HG03558 (cell line): ENCODE measurements around the gene KCNJ10.

Source experiments
- ATAC-seq: cut with Tn5 transposase; IDR thresholded peaks from one replicate; pipeline ENCODE4 v1.9.1; 2021; ENCODE audit warnings: moderate number of reproducible peaks; ENCODE audit not compliant: unreplicated experiment; ENCODE audit errors: extremely low read depth

The KCNJ10 gene

DNA sequence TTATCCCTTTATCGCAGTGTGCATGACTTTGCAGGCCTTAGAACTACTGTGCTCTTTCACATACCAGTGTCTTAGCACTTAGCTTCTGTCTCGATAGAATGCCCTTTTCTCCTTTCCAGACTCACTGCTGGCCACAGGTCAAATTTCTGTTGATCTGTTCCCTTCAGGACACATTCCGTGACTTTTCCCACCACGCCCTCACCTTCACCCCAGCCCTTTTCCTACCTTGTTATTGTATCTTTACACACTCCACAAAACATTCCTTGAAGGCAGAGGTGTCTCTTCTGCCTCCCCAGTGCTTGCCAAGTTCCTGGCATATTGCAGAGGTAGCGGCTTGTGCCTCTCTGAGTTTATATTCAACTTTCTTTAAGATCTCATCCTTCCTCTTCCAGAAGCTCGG, 120.8 kb downstream of the KCNJ10 start:
- no peak for ATAC-seq
